ENCODE measurements around the gene GTF3C2. TPM values are rescaled to one million over a fixed set of nuclear protein-coding genes. Genes with fewer than 3 reads are reported as not detected.

GTF3C2 gene
- total and polyA plus RNA-seq, 9 of the 15 experiments (the other 6 are each of a cell fraction or from before 2014, with no cell fraction given): 35.5 to 96.8 (median 53.0) TPM

DNA sequence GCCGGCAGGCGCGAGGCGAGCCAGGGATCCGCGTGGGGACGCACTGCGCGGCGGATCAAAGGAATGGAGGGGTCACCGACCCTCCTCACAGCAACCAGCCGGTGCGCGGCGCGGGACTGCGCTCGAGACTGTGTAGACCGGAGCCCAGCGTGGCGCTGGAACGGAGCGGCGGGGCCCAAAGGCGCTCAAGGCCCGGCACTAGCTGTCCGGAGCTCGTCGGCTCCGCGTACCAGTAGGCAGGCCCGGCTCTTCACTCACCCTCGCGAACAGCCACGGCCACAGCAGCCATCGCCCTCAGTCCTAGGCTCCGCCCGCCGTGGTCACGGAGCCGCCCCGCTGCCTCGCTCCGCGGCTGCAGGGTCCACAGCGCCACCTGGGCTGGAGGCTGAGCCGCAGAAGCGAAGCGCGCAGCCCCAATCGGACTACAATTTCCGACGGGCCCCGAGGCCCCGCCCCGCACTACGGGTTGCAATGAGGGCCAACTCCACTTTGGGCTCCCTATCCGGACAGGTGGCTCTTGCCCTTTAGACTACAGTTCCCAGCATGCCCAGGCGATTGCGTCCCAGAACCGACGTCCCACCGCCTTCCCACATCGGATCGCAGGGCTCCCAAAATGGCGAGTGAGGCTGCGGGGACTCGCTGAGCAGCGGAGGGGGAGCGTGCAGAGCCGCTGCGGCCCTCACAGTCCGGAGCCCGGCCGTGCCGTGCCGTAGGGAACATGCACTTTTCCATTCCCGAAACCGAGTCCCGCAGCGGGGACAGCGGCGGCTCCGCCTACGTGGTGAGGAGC is 13.7 kb upstream of the GTF3C2 start, which contains the start of the genes EIF2B4 and SNX17 (continued):
- TF ChIP-seq, protein P1, sequence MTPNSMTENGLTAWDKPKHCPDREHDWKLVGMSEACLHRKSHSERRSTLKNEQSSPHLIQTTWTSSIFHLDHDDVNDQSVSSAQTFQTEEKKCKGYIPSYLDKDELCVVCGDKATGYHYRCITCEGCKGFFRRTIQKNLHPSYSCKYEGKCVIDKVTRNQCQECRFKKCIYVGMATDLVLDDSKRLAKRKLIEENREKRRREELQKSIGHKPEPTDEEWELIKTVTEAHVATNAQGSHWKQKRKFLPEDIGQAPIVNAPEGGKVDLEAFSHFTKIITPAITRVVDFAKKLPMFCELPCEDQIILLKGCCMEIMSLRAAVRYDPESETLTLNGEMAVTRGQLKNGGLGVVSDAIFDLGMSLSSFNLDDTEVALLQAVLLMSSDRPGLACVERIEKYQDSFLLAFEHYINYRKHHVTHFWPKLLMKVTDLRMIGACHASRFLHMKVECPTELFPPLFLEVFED (CRISPR knock-in tag; conservative IDR thresholded peaks at IDR 0.05): no peak
- no peak for TF ChIP-seq NFXL1 (CRISPR knock-in tag; IDR thresholded peaks at IDR 0.05)
- TF ChIP-seq, protein P2, sequence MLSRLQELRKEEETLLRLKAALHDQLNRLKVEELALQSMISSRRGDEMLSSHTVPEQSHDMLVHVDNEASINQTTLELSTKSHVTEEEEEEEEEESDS (CRISPR knock-in tag; IDR thresholded peaks at IDR 0.05): no peak
- TF ChIP-seq, protein P3, sequence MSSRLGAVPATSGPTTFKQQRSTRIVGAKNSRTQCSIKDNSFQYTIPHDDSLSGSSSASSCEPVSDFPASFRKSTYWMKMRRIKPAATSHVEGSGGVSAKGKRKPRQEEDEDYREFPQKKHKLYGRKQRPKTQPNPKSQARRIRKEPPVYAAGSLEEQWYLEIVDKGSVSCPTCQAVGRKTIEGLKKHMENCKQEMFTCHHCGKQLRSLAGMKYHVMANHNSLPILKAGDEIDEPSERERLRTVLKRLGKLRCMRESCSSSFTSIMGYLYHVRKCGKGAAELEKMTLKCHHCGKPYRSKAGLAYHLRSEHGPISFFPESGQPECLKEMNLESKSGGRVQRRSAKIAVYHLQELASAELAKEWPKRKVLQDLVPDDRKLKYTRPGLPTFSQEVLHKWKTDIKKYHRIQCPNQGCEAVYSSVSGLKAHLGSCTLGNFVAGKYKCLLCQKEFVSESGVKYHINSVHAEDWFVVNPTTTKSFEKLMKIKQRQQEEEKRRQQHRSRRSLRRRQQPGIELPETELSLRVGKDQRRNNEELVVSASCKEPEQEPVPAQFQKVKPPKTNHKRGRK (tag; IDR thresholded peaks at IDR 0.05): no peak
- TF ChIP-seq PTBP1 (IDR thresholded peaks at IDR 0.05; ENCODE audit: low read depth, low read length): no peak
- peak; percentile 93 for TF ChIP-seq TAF1 (IDR thresholded peaks at IDR 0.05; ENCODE audit: control insufficient read depth, extremely low read depth, insufficient read depth, low read length, severe bottlenecking)
- TF ChIP-seq, protein P4, sequence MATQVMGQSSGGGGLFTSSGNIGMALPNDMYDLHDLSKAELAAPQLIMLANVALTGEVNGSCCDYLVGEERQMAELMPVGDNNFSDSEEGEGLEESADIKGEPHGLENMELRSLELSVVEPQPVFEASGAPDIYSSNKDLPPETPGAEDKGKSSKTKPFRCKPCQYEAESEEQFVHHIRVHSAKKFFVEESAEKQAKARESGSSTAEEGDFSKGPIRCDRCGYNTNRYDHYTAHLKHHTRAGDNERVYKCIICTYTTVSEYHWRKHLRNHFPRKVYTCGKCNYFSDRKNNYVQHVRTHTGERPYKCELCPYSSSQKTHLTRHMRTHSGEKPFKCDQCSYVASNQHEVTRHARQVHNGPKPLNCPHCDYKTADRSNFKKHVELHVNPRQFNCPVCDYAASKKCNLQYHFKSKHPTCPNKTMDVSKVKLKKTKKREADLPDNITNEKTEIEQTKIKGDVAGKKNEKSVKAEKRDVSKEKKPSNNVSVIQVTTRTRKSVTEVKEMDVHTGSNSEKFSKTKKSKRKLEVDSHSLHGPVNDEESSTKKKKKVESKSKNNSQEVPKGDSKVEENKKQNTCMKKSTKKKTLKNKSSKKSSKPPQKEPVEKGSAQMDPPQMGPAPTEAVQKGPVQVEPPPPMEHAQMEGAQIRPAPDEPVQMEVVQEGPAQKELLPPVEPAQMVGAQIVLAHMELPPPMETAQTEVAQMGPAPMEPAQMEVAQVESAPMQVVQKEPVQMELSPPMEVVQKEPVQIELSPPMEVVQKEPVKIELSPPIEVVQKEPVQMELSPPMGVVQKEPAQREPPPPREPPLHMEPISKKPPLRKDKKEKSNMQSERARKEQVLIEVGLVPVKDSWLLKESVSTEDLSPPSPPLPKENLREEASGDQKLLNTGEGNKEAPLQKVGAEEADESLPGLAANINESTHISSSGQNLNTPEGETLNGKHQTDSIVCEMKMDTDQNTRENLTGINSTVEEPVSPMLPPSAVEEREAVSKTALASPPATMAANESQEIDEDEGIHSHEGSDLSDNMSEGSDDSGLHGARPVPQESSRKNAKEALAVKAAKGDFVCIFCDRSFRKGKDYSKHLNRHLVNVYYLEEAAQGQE (IDR thresholded peaks at IDR 0.05; ENCODE audit: borderline replicate concordance): peak; percentile 59
- TF ChIP-seq, protein P4 (CRISPR knock-in tag; IDR thresholded peaks at IDR 0.05; ENCODE audit: low read depth): peak; percentile 46; the same call in 1 of the 2 replicates
- no peak for TF ChIP-seq ZBED1 (IDR thresholded peaks at IDR 0.05)
- peak; percentile 56 for TF ChIP-seq KAT2B (IDR thresholded peaks at IDR 0.05; ENCODE audit: low read depth, low read length)
- TF ChIP-seq, protein P5, sequence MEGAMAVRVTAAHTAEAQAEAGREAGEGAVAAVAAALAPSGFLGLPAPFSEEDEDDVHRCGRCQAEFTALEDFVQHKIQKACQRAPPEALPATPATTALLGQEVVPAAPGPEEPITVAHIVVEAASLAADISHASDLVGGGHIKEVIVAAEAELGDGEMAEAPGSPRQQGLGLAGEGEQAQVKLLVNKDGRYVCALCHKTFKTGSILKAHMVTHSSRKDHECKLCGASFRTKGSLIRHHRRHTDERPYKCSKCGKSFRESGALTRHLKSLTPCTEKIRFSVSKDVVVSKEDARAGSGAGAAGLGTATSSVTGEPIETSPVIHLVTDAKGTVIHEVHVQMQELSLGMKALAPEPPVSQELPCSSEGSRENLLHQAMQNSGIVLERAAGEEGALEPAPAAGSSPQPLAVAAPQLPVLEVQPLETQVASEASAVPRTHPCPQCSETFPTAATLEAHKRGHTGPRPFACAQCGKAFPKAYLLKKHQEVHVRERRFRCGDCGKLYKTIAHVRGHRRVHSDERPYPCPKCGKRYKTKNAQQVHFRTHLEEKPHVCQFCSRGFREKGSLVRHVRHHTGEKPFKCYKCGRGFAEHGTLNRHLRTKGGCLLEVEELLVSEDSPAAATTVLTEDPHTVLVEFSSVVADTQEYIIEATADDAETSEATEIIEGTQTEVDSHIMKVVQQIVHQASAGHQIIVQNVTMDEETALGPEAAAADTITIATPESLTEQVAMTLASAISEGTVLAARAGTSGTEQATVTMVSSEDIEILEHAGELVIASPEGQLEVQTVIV (CRISPR knock-in tag; IDR thresholded peaks at IDR 0.05; ENCODE audit: borderline replicate concordance): no peak
- TF ChIP-seq MTA3 (IDR thresholded peaks at IDR 0.05; ENCODE audit: borderline replicate concordance): peak; percentile 99
- TF ChIP-seq ZNF184 (CRISPR knock-in tag; IDR thresholded peaks at IDR 0.05): no peak
- TF ChIP-seq ZNF76 (CRISPR knock-in tag; IDR thresholded peaks at IDR 0.05; ENCODE audit: borderline replicate concordance): no peak
